OCI-LY7 (cell line): ENCODE measurements around the gene CFAP69. TPM values are rescaled to one million over a fixed set of nuclear protein-coding genes. Genes with fewer than 3 reads are reported as not detected.
A peak's percentile ranks its signal among the peaks of the same experiment; 100 is the strongest.

Experiments used
- Bru-seq: library from RNA; stranded (reverse); fragments of 400-500 nt; gene quantifications from one replicate; lab custom pipeline; 2021; lab: Mats Ljungman, UMichigan
- BruChase-seq, 2 experiments: library from RNA; stranded (reverse); fragments of 400-500 nt; gene quantifications; one replicate each; lab custom pipeline; 2021; lab: Mats Ljungman, UMichigan
- BruUV-seq: library from RNA; stranded (reverse); fragments of 400-500 nt; replicated peaks from 2 replicates; lab custom pipeline; 2021; lab: Mats Ljungman, UMichigan
- CTCF ChIA-PET: fragments of 300-600 bp; sonication (Branson Sonifier 250); formaldehyde crosslinking; loops from one replicate; lab custom pipeline; 2022; ENCODE audit warnings: antibody characterized with exemption; ENCODE audit not compliant: unreplicated experiment; lab: Charles Lee
- POLR2A ChIA-PET: fragments of 300-600 bp; sonication (Branson Sonifier 250); formaldehyde crosslinking; loops from one replicate; lab custom pipeline; 2022; ENCODE audit warnings: antibody characterized with exemption; lab: Charles Lee
- DNase-seq: peaks from one replicate; pipeline ENCODE4 v3.0.0-alpha.2; 2015; ENCODE audit warnings: low spot score
- H2AFZ ChIP-seq: fragments of 200-600 bp; sonication (generic), shearing (Covaris generic); 2 replicates; pipeline ENCODE4 v1.6.1; 2014; ENCODE audit warnings: mild to moderate bottlenecking, antibody characterized with exemption, low read length, moderate library complexity
- H3K27ac ChIP-seq: fragments of 200-600 bp; sonication (generic); 2 replicates; pipeline ENCODE4 v1.5.1; 2014; ENCODE audit warnings: mixed run types, low read depth, mild to moderate bottlenecking, moderate library complexity, low read length, inconsistent platforms; ENCODE audit not compliant: poor library complexity, severe bottlenecking
- H3K36me3 ChIP-seq: fragments of 200-600 bp; sonication (generic); 2 replicates; pipeline ENCODE4 v1.6.1; 2014; ENCODE audit warnings: mild to moderate bottlenecking, antibody characterized with exemption, low read length, moderate library complexity, mixed read lengths; ENCODE audit not compliant: insufficient read depth
- H3K4me1 ChIP-seq: fragments of 200-600 bp; sonication (generic); 2 replicates; pipeline ENCODE4 v1.5.1; 2014; ENCODE audit warnings: mild to moderate bottlenecking, low read length; ENCODE audit not compliant: insufficient read depth, poor library complexity, severe bottlenecking
- H3K4me2 ChIP-seq: fragments of 200-600 bp; sonication (generic); 2 replicates; pipeline ENCODE4 v1.6.1; 2014; ENCODE audit warnings: mild to moderate bottlenecking, low read length
- H3K4me3 ChIP-seq: fragments of 200-600 bp; sonication (generic); 2 replicates; pipeline ENCODE4 v1.5.1; 2014; ENCODE audit warnings: mild to moderate bottlenecking, low read depth, low read length; ENCODE audit not compliant: poor library complexity, severe bottlenecking
- H3K79me2 ChIP-seq: fragments of 200-600 bp; sonication (generic); 2 replicates; pipeline ENCODE4 v1.6.1; 2016; ENCODE audit warnings: low read depth, mild to moderate bottlenecking, low read length, moderate library complexity, mixed read lengths; ENCODE audit not compliant: insufficient read depth
- H3K9me2 ChIP-seq: fragments of 200-600 bp; sonication (generic); 2 replicates; pipeline ENCODE4 v1.6.1; 2016; ENCODE audit warnings: mild to moderate bottlenecking, low read length, mixed read lengths; ENCODE audit not compliant: insufficient read depth
- H3K9me3 ChIP-seq: fragments of 200-600 bp; sonication (generic); 2 replicates; pipeline ENCODE4 v1.6.1; 2014; ENCODE audit warnings: mild to moderate bottlenecking, mixed run types, low read length, mixed read lengths
- H4K20me1 ChIP-seq: fragments of 200-600 bp; sonication (generic); 2 replicates; pipeline ENCODE4 v1.6.1; 2014; ENCODE audit warnings: mild to moderate bottlenecking, antibody characterized with exemption, low read length, moderate library complexity, mixed read lengths; ENCODE audit not compliant: insufficient read depth
- CTCF ChIP-seq: fragments of 200-600 bp; sonication (generic); conservative IDR thresholded peaks from 2 replicates; pipeline ENCODE4 v1.5.1; 2014; ENCODE audit warnings: mild to moderate bottlenecking, antibody characterized with exemption, low read length, moderate library complexity, mixed read lengths
- EZH2phosphoT487 ChIP-seq: fragments of 200-600 bp; sonication (generic); IDR thresholded peaks from 2 replicates; pipeline ENCODE4 v1.6.1; 2018; ENCODE audit warnings: low read depth, borderline replicate concordance, mild to moderate bottlenecking, mixed run types, antibody characterized with exemption, low read length, moderate library complexity, mixed read lengths
- intact Hi-C: fragments of 100-400 bp; cut with micrococcal nuclease; formaldehyde crosslinking; loops from one replicate; pipeline ENCODE4 v1.10.0; 2022; ENCODE audit not compliant: unreplicated experiment
- long read RNA-seq: library from polyadenylated mRNA; stranded (forward); transcript quantifications from one replicate; pipeline ENCODE4 v2.0.0, GENCODE V29; 2022
- total RNA-seq, 2 experiments: library from RNA; depleted of rRNA in 1 of 2; stranded (reverse); fragments of >200 nt in 1 of 2; shearing (Covaris generic) in 1 of 2; gene quantifications; 2 replicates each; pipeline ENCODE4 v1.2.3, GENCODE V29; 2014 to 2022

Gene CFAP69
- total RNA-seq (2014; rRNA removed; shearing (Covaris generic)): not detected in 2 replicates
- not detected in 2 replicates for total RNA-seq (2022)
- percentile 8 among the genes with signal in this experiment for Bru-seq, nascent RNA
- percentile 6 among the genes with signal in this experiment for BruChase-seq, experiment 1, labeled RNA remaining after a 6-hour chase
- BruChase-seq, experiment 2, labeled RNA remaining after a 2-hour chase: percentile 4 among the genes with signal in this experiment
- long read RNA-seq: 0 reads

GRCh38 chr7:90244909-90245851 lies at the start of gene CFAP69:
CFAP69 (plus strand) TSS chr7:90245174; CDS start chr7:90245425, 251 bp downstream.
- H3K36me3 ChIP-seq: no peaks in the 10 kb centered on the region
- no peaks in the 10 kb centered on the region for H3K4me1 ChIP-seq
- no peak within 1 kb of the TSS for H3K27ac ChIP-seq
- ChIA-PET POLR2A (interaction anchor here (0.6 kb wide), 1 partner anchor 1290 kb away, joined by 3 read pairs; no protein-coding TSS in a partner anchor), CTCF (no interaction called here)
- H3K9me2 ChIP-seq: no peaks in the 10 kb centered on the region
- H3K4me2 ChIP-seq: peak within 1 kb of the TSS; percentile 50; the same call in 1 of the 2 replicates
- no peaks in the 10 kb centered on the region for H3K79me2 ChIP-seq
- intact Hi-C loops: loop anchor here (10.0 kb wide), 1 partner anchor 170 kb away; no protein-coding TSS in a partner anchor
- no TSS peak for BruUV-seq
- H3K9me3 ChIP-seq: no peaks in the 10 kb centered on the region
- TF ChIP-seq EZH2phosphoT487: no peak
- TF ChIP-seq CTCF: no peak
- H4K20me1 ChIP-seq: no peaks in the 10 kb centered on the region
- H2AFZ ChIP-seq: no peak within 1 kb of the TSS
- no peak within 1 kb of the TSS for H3K4me3 ChIP-seq
- DNase-seq: no peak

GRCh38 chr7:90201500-90202195 lies 43.3 kb upstream of the CFAP69 start:
- Histone ChIP-seq H3K4me1 (no peaks in the 10 kb centered on the region), H3K79me2 (no peaks in the 10 kb centered on the region), H3K4me2 (no peak overlapping the region), H3K27ac (no peak overlapping the region), H3K4me3 (no peak overlapping the region), H2AFZ (no peak overlapping the region), H3K9me2 (no peaks in the 10 kb centered on the region), H3K9me3 (no peaks in the 10 kb centered on the region), H3K36me3 (no peaks in the 10 kb centered on the region), H4K20me1 (no peaks in the 10 kb centered on the region; the same call in 1 of the 2 replicates)
- intact Hi-C loops: no loop called here
- ChIA-PET CTCF (no interaction called here), POLR2A (interaction anchor here (0.7 kb wide), 1 partner anchor 1242 kb away, joined by 3 read pairs; no protein-coding TSS in a partner anchor)
- TF ChIP-seq EZH2phosphoT487 (no peak), CTCF (no peak)
- BruUV-seq: no TSS peak
- no peak for DNase-seq
